Measurements from ENCODE around the gene PCP4. TPM values are rescaled to one million over a fixed set of nuclear protein-coding genes. Genes with fewer than 3 reads are reported as not detected.

Gene PCP4
- total RNA-seq, 1 donor from 2014 or later: not detected

DNA sequence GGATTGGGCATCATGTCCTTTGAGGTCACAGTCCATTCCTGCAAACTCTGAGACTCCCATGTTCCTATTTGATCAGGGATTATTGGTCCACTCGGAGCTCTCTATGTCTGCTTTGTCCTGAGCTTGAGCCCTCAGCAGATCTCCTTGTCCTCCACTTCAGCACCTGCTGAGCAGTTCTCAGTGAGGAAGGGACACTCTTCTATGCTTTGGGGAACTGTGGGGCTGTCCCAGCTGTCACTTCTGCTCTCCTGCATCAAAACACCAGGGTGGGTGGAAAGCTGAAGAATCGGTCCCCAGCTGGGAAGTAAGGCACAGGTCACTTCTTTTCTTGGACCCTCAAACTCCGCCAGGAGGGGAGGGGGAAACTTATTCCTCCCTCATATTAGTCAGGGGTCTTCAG lies 99.5 kb downstream of the PCP4 start:
- no peak for FAIRE-seq
- Histone ChIP-seq H3K36me3 (ENCODE audit: control insufficient read depth, insufficient read depth, low read length) (no peaks in the 10 kb centered on the region), H3K27me3 (ENCODE audit: control insufficient read depth, insufficient read depth, low read length) (no peaks in the 10 kb centered on the region), H3K4me3 (ENCODE audit: low read depth, low read length) (no peak overlapping the region)
- no peak for DNase-seq (ENCODE audit: low read depth)
- TF ChIP-seq, protein P1, sequence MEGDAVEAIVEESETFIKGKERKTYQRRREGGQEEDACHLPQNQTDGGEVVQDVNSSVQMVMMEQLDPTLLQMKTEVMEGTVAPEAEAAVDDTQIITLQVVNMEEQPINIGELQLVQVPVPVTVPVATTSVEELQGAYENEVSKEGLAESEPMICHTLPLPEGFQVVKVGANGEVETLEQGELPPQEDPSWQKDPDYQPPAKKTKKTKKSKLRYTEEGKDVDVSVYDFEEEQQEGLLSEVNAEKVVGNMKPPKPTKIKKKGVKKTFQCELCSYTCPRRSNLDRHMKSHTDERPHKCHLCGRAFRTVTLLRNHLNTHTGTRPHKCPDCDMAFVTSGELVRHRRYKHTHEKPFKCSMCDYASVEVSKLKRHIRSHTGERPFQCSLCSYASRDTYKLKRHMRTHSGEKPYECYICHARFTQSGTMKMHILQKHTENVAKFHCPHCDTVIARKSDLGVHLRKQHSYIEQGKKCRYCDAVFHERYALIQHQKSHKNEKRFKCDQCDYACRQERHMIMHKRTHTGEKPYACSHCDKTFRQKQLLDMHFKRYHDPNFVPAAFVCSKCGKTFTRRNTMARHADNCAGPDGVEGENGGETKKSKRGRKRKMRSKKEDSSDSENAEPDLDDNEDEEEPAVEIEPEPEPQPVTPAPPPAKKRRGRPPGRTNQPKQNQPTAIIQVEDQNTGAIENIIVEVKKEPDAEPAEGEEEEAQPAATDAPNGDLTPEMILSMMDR (IDR thresholded peaks at IDR 0.05; ENCODE audit: insufficient read depth, low read length, severe bottlenecking): no peak

- no peaks in the 10 kb centered on the region for H3K27me3 ChIP-seq (ENCODE audit: control insufficient read depth, insufficient read depth, low read length)
- no peak overlapping the region for H3K4me3 ChIP-seq (ENCODE audit: low read depth, low read length)
- H3K36me3 ChIP-seq (ENCODE audit: control insufficient read depth, insufficient read depth, low read length): no peaks in the 10 kb centered on the region
- FAIRE-seq (no peak), DNase-seq (ENCODE audit: low read depth) (no peak)
- TF ChIP-seq, protein P1 (IDR thresholded peaks at IDR 0.05; ENCODE audit: insufficient read depth, low read length, severe bottlenecking): no peak
Observed at GRCh38 chr21:39968010-39968409, 100.8 kb downstream of the PCP4 start.

DNA sequence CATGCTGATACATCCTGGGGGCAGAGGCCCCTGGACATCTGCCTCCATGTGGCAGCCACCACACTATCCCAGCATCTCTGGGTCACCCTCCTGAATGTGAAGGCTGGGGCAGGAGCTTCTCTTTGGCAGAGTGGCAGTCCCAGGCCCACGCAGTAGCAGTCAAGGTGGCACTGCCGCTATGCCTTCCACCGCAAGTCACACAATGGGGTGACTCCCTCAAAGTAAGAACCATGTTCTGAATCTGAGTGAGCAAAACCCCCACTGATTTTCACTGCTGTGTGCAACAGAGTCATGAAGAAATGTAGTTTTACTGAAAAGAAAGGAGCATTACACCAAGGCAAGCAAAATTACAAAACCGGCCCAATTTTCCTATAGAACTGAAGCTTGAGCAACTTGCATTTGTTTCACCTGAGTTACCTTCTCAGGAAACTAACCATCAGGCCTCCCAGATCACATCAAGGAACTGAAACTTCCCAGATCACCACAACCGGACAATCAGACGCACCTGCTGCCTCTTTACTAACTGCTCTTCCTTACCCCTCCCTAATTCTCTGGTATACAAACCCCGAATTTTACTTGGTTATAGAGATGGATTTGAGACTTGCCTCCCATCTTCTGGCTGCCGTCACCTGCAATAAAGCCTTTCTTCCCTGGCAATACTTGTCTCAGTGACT lies 102.6 kb downstream of the PCP4 start:
- TF ChIP-seq, protein P1 (IDR thresholded peaks at IDR 0.05; ENCODE audit: insufficient read depth, low read length, severe bottlenecking): no peak
- no peak for FAIRE-seq
- no peaks in the 10 kb centered on the region for H3K36me3 ChIP-seq (ENCODE audit: control insufficient read depth, insufficient read depth, low read length)
- H3K4me3 ChIP-seq (ENCODE audit: low read depth, low read length): no peak overlapping the region
- DNase-seq (ENCODE audit: low read depth): no peak
- H3K27me3 ChIP-seq (ENCODE audit: control insufficient read depth, insufficient read depth, low read length): no peaks in the 10 kb centered on the region

GRCh38 chr21:39971956-39972355 lies 104.7 kb downstream of the PCP4 start:
- no peak for FAIRE-seq
- Histone ChIP-seq H3K27me3 (ENCODE audit: control insufficient read depth, insufficient read depth, low read length) (no peaks in the 10 kb centered on the region), H3K4me3 (ENCODE audit: low read depth, low read length) (no peak overlapping the region), H3K36me3 (ENCODE audit: control insufficient read depth, insufficient read depth, low read length) (no peaks in the 10 kb centered on the region)
- no peak for DNase-seq (ENCODE audit: low read depth)
- TF ChIP-seq, protein P1 (IDR thresholded peaks at IDR 0.05; ENCODE audit: insufficient read depth, low read length, severe bottlenecking): no peak

DNA sequence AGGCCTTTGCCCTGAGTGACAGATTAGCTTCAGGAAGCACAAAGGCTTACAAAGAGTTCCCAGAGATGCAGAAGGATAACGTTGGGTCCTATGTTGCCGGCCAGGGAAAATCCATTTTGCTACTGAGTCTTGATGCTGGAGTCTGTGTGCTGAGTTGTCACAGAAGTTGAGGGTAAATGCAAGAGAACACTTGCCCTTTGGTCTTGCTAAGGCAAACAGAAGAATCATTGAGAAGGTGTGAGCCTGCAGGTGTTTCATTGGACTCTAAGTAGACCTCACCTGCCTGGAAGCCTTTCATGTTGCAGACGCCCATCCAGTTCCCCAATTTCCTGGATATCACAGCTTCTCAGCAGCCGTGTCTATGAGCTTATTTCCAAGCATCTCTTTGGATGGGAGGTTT lies 105.2 kb downstream of the PCP4 start:
- H3K27me3 ChIP-seq (ENCODE audit: control insufficient read depth, insufficient read depth, low read length): no peaks in the 10 kb centered on the region
- FAIRE-seq: no peak
- DNase-seq (ENCODE audit: low read depth): no peak
- H3K4me3 ChIP-seq (ENCODE audit: low read depth, low read length): no peak overlapping the region
- TF ChIP-seq, protein P1 (IDR thresholded peaks at IDR 0.05; ENCODE audit: insufficient read depth, low read length, severe bottlenecking): no peak
- H3K36me3 ChIP-seq (ENCODE audit: control insufficient read depth, insufficient read depth, low read length): no peaks in the 10 kb centered on the region
